Activated gamma-delta T cell (primary cell): ENCODE data around the gene MYO1B.

Experiments used
- DNase-seq: peaks from one replicate; lab custom pipeline; 2025; lab: John Stamatoyannopoulos, UW

MYO1B gene

DNA sequence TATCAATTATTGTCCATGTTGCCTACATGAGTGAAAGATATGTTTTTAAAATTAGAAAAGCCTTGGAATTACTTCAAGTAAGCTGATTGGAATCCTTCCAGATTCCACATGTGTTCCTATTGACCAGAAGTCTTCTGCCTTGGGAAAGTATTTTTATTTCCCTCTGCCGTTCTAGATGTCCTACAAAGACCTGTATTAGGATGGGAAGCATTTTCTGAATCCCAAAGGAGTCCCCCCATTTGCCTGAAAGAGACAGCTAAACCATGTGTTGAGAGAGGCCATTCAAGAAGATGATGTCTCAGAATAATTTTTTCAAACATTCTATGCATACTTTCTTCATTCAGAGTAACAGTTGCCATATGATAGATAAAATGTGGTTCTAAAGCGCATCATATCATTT lies 19.0 kb upstream of the MYO1B start:
- no peak for DNase-seq

DNA sequence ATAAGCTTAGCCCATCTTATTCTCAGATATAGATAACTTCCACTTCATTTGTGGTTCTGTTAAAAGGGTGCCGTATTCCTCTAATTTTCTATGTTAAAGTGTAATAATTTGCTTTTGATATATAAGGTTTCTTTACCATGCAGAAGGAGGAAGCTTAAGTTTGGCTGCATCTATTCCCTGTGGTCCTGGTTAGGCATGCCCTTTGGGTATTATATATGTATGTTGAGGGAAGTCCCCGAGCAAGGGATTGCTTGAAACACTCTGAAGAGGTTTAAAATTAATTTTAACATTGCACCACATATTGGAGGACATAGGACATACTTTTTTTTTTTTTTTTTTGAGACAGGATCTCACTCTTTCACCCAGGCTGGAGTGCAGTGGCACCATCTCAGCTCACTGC lies 16.9 kb upstream of the MYO1B start:
- no peak for DNase-seq

DNA sequence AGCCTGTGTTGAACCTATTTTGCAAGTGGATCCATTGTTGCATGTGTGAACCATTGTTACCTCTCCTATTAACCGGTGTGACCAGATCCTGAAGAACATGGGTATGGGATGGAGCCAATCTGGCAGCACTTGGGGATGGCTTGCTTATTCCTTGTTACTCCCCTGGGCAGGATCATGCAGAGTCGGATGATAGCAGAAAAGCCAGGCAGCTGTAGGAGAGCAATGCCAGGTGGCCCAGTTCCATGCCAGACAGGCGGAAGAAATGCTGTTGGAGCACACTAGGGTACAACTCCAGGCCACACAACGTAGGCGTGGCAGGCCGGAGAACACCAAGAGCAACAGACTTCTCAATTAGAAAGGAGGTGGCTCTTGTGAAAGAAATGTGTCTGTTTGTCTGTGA lies 16.3 kb upstream of the MYO1B start:
- DNase-seq = no peak

DNA sequence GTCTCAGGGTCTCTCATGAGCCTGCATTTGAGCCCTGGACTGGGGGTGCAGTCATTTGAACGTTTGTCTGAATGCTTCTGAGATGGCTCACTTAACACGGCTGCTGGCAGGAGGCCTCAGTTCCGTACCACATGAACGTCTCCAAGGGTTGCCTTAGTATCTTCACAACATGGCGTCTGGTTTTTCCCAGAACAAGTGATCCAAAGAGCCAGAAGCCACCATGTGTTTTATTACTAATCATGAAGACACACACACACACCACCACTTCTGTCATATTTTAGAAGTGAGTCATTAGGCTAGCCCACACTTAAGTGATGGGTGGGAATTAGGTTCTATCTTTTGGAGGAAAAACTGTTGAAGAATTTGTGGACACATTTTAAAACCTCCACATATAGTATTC lies 15.0 kb upstream of the MYO1B start:
- DNase-seq = no peak

DNA sequence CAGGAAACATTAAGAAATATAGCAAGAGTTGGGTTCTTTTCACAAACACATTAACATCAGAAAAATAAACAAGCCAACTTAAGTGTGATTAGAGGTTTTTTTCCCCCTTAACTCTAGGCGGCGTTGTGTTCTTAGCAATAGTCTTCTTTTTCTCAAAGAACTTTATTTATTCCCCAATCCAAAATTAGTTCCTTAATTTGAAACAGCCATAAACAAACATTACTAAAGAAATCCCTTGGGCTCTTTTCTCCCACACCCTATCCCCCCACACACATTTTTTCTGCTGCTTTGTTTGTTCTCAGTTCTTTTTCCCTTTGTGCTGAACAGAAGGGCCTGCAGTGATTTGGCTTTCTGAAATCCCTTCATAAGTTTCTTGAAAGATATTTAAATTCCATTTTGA lies 13.2 kb upstream of the MYO1B start:
- DNase-seq = no peak

DNA sequence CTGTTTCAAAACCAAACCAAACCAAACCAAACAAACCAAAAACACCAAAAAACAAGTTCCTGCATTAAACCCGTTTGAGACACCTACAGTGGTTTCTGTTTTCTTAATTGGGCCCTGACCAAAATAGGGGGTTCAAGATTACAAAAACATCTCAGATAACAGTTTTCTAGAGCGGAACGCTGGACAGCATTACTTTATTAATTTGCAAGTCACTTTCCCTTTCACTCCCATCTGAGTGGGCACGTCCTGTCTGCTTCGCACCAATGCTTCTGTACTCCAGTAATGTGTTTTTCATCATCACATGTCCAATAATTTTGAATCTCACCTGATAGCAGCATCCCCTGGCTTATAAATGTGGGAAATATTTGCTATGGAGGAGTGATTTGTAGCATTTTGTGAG lies 11.7 kb upstream of the MYO1B start:
- no peak for DNase-seq

DNA sequence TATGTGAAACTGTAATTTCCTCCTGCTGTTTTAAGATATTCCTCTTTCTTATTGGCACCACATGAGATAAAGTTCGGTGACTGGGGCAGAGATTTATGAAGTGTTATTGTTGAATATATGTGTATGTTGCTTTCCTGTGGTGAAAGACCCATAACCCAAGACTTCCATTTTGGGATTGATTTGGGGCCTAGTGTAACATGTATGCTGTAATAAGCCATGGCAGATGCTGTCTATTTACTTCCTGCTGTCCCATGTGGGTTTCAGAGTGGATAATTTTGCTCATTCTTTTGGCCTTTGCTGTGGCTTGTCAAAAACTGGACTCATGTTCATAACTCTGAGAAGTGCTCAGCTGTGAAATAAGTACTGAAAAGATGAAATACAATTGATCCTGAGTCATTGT lies 10.8 kb upstream of the MYO1B start:
- no peak for DNase-seq

DNA sequence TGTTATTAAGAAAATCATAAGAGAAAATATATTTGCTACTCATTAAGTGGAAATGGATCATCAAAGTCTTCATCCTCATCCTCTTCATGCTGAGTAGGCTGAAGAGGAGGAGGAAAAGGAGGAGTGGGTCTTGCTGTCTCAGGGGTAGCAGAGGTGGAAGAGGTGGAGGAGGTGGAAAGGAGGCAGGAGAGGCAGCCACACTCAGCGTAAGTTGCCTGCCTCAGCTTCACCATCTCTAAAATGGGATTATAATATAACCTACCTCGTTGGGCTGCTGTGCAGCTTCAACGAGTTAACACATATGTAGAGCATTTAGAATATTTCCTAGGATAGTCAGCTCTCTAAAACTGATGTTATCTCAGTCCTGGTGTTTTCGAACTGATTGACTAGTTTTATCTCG lies 4.3 kb upstream of the MYO1B start:
- DNase-seq = no peak

DNA sequence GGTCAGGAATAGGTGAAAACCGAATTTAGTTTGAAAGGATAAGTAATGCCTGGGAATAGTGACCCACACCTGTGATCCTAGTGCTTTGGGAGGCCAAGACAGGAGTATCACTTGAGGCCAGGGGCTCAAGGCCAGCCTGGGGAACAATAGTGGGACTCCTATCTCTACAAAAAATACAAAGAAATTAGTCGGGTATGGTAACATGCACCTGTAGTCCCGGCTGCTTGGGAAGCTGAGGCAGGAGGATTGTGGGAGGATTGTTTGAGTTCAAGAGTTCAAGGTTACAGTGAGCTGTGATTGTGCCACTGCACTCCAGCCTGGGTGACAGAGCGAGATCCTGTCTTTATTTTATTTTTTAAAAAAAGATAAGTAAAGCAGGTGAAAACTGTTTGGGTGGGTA lies 3.8 kb upstream of the MYO1B start:
- no peak for DNase-seq

DNA sequence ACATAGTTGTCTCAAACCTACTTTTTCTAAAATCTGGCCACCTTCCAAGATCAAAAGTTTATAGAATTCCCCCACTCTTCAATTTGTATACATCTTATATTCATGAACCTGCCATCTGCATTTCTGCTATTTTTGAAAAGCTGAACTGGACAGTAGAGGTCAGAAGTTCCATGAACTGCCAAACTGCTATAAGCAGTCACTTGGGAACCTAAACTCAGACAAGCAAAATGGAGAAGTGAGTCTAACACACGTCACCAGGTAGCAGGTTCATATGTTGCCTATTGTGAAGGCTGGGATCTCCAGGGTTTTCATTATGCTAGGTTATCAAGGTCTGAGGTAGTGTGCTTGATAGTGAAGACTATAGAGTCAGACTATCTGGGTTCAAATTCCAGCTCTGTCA lies 2.0 kb upstream of the MYO1B start:
- DNase-seq = no peak

DNA sequence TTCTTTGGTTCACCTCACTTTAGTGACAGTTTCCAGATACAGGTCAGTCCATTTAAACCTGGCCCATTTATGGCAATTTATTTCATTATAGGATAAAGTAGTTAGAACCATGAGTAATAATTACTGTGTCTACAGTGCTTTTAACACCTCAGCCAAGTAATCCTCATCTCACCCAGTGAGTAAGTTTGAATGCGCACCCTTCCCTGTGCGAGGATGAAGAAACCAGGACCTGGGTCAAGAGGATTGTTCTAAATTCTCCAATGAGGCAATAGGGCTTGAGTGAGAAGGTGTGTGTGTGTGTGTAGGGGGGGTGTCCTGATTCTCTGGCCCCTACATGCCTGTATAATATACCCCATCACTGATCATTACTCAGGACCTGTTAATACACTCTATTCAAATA lies 854 bp upstream of the MYO1B start:
- no peak for DNase-seq

DNA sequence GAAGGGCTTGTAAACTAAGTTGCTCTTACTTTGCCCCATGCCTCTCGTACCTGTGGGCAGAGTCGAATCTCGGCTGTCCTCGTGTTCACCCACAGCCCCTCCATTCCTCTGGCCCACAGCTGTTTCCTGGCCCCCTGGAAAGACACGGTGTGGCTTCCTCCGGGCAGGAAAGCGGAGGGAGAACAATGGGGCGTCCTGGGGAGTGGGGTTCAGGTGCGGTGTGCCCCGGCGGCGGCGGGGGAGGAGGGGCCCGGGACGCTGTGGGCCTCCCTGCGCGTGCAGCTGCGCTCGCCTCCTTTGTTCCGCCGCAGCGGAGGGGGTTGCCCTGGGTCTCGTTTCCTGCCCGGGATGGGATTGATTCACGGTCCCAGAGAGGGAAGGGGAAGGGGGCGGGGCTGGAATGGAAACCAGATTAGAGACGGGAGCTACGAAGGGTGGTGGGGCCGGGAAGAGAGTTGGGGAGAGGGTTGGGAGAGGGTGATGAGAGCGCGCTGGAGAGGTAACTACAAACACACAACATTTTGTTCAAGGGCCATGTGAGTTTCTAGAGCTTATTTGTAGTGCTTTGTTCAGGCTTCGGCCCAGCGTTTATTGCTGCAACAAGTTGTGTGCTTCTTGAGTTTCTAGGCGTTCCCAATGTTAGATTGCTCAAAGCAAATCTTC lies 796 bp downstream of the MYO1B start:
- peak; percentile 8 for DNase-seq

DNA sequence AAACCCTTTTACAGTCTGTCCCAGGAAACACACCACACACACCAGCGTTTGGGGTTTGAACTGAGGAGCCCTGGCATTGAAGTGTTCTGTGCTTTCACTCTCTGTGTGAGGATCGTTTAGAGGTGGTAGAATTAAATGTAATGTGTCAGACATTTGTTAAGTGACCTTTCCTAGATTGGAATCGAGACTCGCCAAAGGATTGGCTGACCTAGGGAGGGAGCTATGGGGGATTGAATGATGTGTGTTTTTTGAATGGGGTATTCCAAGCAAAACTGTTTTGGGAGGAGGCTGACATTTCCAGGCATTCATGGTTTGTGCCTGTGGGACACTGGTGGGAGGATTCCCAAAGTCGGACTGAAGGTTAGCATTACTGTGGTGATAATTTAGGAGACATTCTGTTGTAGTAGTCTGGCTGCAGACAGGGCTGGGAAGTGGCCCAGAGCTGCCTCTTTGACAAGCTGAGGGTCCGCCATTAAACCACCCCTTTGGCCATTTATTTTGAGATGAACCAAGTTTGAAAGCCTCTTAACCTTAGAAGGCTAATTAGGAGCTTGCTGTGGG lies 1.7 kb downstream of the MYO1B start:
- no peak for DNase-seq

DNA sequence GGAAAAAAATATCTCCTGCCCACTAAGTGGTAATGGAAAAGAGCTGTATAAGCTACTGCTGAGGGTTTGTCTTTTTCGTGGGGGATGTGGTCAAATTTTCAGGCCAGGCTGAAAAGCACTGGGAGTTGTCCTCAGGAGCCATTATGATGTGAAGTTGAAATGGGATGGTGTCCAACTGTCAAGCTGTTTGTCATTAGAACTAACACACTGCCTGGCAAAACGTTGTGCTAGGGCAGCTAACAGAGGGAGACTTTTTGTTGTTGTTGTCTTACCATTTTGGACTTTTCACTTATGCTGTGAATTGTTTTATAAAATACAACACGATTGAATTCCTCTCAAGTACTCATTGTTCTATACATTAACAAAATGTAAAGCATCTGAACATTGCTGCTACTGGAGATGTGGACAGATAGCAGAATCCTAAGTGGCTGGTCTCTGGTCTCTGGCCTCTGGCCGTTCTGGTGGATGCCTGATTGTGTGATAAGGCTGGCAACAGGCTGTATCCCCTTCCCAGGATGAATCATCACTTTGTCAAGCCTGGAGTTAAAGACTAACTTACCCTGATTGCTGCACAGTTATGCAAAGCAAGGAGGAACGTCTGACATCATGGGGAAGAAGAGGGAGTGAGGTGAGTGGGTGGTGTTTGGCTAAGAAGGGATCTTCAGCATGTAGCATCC lies 2.3 kb downstream of the MYO1B start:
- no peak for DNase-seq

DNA sequence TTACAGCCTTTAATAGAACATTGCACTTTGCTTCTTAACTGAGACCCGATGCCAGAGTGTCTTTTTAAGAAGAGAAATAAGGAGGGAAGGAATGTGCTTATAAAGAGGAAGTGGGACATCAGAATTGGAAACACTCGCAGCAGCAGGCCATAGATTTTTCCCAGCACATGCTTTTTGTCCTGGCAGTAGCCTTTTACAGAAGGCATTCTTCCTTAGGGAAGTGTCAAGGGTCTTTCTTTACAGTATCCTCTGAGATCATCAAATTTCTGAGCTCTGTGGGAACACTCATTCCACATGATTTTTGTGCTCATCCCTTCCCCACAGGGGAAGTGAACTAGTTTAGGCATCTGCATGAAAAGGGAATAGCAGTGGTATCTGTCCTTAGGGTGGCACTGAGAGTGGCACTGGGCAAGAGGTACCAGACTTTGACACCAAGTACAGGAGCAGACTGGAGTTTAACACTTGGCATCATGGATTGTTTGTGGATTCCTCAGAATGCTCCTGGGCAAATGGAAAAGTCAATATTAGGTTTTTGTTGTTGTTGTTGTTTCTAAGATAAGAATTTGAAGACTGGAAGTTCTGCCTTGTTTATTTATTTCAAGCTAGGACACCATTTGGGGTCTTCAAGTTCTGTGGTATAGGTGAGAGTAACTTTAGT lies 4.1 kb downstream of the MYO1B start:
- no peak for DNase-seq

DNA sequence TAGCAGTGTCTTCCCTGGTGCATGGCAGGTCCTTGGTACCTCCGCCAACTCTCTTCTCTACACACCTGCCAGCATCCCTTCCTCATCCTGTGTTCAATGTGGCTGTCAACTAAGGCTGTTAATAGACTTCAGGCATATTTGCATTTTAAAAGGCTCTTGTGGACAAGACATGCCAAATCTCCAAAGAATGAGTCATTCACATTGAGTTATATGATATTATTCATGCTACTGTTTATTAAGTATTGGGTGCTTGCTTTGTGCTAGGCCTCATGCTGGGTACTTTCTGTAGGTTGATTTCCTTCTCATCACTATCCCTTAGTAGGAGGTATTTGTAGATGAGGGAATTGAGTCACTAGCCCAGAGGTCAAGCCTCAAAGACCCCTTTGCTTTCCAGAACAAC lies 5.2 kb downstream of the MYO1B start:
- DNase-seq = no peak

DNA sequence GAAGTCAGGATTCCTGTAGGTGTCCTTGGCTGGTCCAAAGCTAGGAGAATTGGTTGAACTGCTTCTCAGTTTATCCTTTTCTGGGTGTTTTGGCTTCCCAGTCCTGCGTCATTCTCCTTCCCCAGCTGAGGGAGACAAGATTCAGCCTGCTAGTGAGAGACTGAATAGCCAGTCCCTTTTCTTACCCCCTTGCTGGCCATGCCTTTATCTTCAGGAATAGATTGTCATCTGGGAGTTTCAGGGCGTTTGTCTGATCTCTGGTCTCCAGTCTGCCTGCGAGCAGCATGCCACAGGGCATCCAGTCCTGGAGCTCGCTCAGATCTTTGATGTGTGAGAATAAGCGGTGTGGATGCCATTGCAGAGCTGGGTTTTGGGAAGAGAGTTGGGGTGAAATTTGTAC lies 5.8 kb downstream of the MYO1B start:
- DNase-seq = no peak

DNA sequence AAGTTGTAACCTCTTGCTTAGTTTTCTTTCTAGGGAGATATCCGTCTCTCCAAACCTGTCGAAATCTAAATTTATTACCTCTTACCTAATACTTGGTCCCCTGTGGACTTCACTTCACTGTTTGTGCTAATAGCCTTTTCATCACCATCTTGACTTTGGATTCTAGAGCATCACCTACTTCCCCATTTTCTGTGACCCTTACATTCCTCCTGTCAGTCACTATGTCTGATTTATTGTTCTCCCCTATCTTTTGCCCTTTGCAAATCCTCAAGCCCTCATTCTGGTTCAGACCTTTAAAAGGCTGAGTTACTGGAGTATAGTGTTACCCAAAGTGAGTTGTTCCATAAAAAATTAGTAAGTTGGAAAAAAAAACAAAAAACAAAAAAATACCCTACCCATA lies 7.5 kb downstream of the MYO1B start:
- no peak for DNase-seq

DNA sequence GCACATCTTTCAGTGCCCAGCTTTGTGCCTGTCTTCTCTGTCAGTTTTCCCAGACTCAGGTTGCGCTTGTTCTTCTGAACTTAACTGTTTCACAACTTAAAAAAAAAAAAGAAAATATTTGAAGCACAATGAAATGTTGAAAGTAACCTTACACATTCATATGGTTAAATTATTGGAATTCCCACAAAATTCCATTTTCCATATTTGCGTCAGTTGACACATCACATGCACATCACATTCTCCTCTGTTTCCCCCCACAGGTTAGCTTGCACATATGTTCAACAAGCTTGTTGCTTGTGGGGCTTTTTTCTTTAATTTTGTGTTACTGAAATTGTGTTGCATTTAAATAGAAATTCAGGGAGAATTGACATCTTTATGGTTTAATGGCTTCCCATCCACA lies 8.3 kb downstream of the MYO1B start:
- DNase-seq = no peak

DNA sequence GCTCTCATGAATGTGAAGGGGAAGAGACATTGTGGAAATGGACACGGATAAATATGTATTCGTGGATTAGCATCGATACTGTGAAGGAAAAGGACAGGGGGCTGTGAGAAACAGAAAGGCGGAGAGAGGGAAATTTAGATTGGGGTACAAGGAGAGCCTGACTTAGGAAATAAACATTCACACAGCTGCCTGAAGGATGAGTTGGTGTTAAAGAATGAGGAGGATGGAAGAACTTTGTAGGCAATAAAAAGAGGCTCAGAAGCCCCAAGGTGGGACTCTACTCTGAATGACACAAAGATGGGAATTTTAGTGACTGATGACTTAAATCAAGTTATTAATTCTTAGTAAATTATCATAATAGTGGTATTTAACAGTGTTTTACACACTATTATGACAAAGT lies 10.1 kb downstream of the MYO1B start:
- DNase-seq = no peak

DNA sequence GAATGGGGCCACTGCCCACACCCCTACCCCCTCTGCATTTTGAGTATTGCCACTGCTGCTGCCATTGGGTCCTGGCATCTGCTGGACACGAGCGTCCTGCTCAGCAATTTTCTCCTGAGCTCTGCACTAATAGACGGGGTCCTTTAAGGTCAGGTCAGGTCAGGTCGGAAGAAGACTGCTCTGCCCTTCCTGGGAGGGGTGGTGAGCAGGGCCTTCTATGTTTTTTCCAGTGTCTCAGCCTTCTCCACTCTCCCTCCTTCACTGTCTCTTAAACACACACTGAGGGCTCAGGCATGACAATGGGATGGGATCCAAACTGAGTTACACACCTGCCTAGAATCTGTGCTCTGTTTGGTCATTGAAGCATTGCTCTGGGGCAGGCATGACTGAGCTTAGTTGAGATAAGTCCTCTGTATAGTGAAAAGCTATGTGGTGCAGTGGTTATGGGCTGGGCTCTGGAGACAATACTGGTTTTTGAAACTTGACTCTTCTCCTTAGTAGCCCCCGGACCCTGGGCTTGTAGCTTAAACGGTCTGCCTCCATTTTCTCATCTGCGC lies 10.6 kb downstream of the MYO1B start:
- DNase-seq = no peak

DNA sequence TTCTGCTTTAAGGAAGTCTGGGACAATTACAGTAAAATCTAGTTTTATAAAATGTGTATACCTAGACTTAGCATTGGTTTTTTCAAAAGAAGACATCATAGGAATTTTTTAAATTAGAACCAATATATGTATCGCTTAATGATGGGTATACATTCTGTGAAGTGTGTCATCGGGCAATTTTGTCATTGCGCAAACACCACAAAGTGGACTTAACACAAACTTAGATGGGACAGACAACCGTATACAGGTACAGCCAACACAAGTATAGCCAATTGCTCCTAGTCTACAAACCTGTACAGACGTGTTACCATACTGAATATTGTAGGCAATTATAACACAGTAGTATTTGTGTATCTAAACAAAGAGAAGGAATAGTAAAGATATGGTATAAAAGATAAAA lies 12.7 kb downstream of the MYO1B start:
- DNase-seq = no peak

DNA sequence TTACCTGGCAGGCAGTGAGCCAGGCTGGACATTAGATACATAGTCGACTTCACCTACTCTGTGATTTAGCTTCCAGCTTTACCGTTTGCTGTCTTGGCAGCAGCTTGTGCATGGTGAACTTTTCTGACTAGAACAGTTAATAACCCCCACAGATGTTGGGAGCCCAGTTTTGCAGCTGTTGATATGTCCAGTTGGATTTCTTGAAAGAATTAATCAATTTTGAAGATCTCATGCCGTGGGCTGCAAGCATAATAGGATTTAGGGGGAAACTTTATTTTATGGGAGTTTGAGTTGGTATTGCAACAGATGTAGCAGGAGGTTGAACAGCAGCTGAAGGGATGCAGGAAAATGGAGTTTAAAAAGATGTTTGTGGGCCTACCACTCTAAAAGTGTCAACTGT lies 13.8 kb downstream of the MYO1B start:
- no peak for DNase-seq
